ENCODE data around the gene PRCC.
A peak's percentile ranks its signal among the peaks of the same experiment; 100 is the strongest.

Gene PRCC

DNA sequence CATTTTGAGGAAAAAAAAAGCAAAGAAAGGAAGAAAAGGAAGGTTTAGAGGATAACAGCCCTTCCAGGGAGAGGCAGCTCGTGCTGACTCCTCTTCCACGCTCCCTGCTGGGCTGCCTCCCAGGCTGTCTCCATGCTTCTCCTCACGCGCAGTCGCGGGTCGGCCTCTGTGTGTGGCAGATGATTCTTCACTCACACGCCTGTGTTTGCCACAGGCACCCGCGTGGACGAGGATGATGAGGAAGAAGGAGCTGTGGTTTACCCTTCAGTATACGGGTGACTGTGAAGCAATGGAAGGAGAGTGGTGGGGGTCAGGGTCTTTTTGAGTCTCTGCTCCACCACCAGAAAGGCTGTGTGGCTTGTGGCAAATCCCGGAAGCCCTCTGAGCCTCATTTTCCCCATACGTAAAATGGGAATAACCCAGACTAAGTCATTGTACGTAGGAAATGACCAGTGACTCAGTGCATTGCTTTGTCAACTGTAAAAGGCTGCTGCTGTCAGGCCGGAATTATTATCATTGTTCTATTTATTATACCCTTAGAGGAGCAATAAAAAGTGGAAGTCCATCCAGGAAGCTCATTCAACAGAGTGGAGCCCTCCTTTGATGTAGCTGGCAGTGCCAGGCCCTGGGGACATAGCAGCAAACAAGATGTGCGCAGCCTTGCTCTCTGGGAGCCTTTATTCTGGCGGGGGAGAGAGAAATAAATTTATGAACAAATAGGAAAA is 61.2 kb downstream of the PRCC start:
- H3K27me3 ChIP-seq (ENCODE audit: insufficient read depth, low read length, poor library complexity, severe bottlenecking) = no peaks in the 10 kb centered on the region
- H2AFZ ChIP-seq (ENCODE audit: low read length) = no peak overlapping the region
- no peak overlapping the region for H3K9ac ChIP-seq (ENCODE audit: low read depth, low read length, poor library complexity, severe bottlenecking)
- no peaks in the 10 kb centered on the region for H3K4me1 ChIP-seq (ENCODE audit: insufficient read depth, low read length, poor library complexity, severe bottlenecking)
- TF ChIP-seq, protein P1, sequence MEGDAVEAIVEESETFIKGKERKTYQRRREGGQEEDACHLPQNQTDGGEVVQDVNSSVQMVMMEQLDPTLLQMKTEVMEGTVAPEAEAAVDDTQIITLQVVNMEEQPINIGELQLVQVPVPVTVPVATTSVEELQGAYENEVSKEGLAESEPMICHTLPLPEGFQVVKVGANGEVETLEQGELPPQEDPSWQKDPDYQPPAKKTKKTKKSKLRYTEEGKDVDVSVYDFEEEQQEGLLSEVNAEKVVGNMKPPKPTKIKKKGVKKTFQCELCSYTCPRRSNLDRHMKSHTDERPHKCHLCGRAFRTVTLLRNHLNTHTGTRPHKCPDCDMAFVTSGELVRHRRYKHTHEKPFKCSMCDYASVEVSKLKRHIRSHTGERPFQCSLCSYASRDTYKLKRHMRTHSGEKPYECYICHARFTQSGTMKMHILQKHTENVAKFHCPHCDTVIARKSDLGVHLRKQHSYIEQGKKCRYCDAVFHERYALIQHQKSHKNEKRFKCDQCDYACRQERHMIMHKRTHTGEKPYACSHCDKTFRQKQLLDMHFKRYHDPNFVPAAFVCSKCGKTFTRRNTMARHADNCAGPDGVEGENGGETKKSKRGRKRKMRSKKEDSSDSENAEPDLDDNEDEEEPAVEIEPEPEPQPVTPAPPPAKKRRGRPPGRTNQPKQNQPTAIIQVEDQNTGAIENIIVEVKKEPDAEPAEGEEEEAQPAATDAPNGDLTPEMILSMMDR (conservative IDR thresholded peaks at IDR 0.05; ENCODE audit: low read length) = no peak
- TF ChIP-seq EZH2phosphoT487 (IDR thresholded peaks at IDR 0.05; ENCODE audit: borderline replicate concordance) = no peak
- H3K9me2 ChIP-seq (replicated peaks; ENCODE audit: low read depth, low read length) = no peaks in the 10 kb centered on the region
- no peak overlapping the region for H3K4me2 ChIP-seq (ENCODE audit: low read depth, low read length, poor library complexity, severe bottlenecking)
- no peaks in the 10 kb centered on the region for H3F3A ChIP-seq (ENCODE audit: low read depth)
- H3K4me3 ChIP-seq (ENCODE audit: low read length, poor library complexity, severe bottlenecking) = no peak overlapping the region
- no peaks in the 10 kb centered on the region for H3K9me3 ChIP-seq (ENCODE audit: insufficient read depth, low read depth, low read length)
- no peaks in the 10 kb centered on the region for H3K79me2 ChIP-seq (ENCODE audit: insufficient read depth, low read length)
- no peaks in the 10 kb centered on the region for H4K20me1 ChIP-seq (ENCODE audit: insufficient read depth, low read length, poor library complexity, severe bottlenecking)
- H3K36me3 ChIP-seq (ENCODE audit: insufficient read depth, low read length) = no peaks in the 10 kb centered on the region

DNA sequence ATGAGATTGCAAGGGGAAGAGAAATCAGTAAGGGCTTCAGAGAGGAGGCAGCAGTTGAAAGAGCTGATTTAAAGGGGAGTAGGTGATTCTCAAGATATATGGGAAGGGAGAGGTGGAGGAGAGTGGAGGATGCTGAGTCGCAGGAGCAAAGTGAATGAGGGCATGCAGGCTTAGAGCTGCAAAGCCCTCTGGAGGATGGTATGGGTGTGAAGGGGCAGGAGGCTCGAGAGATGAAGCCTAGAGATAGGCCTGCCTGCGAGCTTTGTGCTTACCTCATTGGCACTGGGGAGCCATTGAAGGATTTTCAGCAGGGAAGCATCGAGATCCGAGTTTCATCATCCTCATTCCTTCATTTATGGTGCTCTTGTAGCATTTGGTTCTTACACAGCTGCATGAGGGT is 65.1 kb downstream of the PRCC start:
- TF ChIP-seq EZH2phosphoT487 (IDR thresholded peaks at IDR 0.05; ENCODE audit: borderline replicate concordance) = no peak
- TF ChIP-seq, protein P1 (conservative IDR thresholded peaks at IDR 0.05; ENCODE audit: low read length) = no peak
- Histone ChIP-seq H3K4me1 (ENCODE audit: insufficient read depth, low read length, poor library complexity, severe bottlenecking) (no peaks in the 10 kb centered on the region), H3K9me2 (replicated peaks; ENCODE audit: low read depth, low read length) (no peaks in the 10 kb centered on the region), H3K9me3 (ENCODE audit: insufficient read depth, low read depth, low read length) (no peaks in the 10 kb centered on the region), H3K36me3 (ENCODE audit: insufficient read depth, low read length) (no peaks in the 10 kb centered on the region), H3K4me2 (ENCODE audit: low read depth, low read length, poor library complexity, severe bottlenecking) (no peak overlapping the region), H3K4me3 (ENCODE audit: low read length, poor library complexity, severe bottlenecking) (no peak overlapping the region), H2AFZ (ENCODE audit: low read length) (no peak overlapping the region), H4K20me1 (ENCODE audit: insufficient read depth, low read length, poor library complexity, severe bottlenecking) (no peaks in the 10 kb centered on the region), H3K9ac (ENCODE audit: low read depth, low read length, poor library complexity, severe bottlenecking) (no peak overlapping the region), H3K79me2 (ENCODE audit: insufficient read depth, low read length) (no peaks in the 10 kb centered on the region), H3K27me3 (ENCODE audit: insufficient read depth, low read length, poor library complexity, severe bottlenecking) (no peaks in the 10 kb centered on the region), H3F3A (ENCODE audit: low read depth) (no peaks in the 10 kb centered on the region)

DNA sequence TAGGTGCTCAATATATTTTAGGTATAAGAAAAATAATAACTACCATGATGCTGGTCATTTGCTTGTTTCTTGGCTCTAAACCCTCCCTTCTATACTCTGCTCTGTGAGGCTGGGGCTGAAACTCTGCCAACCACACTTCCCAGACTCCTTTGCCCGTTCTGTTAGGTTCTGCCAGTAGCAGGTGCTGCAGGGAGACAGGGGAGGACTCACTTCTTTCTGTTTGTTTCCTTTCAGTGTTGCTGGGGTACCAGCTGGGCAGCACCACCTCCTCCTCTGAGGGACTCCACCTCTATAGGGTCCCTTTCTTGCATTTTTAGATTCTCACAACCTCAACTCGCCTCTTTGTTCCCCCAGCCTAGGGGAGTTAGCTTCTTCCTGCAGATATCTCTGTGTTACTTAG is 66.3 kb downstream of the PRCC start:
- TF ChIP-seq, protein P1 (conservative IDR thresholded peaks at IDR 0.05; ENCODE audit: low read length) = peak; percentile 32; the same call in 1 of the 2 replicates
- TF ChIP-seq EZH2phosphoT487 (IDR thresholded peaks at IDR 0.05; ENCODE audit: borderline replicate concordance) = no peak
- Histone ChIP-seq H3K9me3 (ENCODE audit: insufficient read depth, low read depth, low read length) (no peaks in the 10 kb centered on the region), H3F3A (ENCODE audit: low read depth) (no peaks in the 10 kb centered on the region), H3K27me3 (ENCODE audit: insufficient read depth, low read length, poor library complexity, severe bottlenecking) (no peaks in the 10 kb centered on the region), H3K79me2 (ENCODE audit: insufficient read depth, low read length) (no peaks in the 10 kb centered on the region), H3K9me2 (replicated peaks; ENCODE audit: low read depth, low read length) (no peaks in the 10 kb centered on the region), H4K20me1 (ENCODE audit: insufficient read depth, low read length, poor library complexity, severe bottlenecking) (no peaks in the 10 kb centered on the region), H3K4me1 (ENCODE audit: insufficient read depth, low read length, poor library complexity, severe bottlenecking) (no peaks in the 10 kb centered on the region), H2AFZ (ENCODE audit: low read length) (no peak overlapping the region), H3K4me2 (ENCODE audit: low read depth, low read length, poor library complexity, severe bottlenecking) (no peak overlapping the region), H3K4me3 (ENCODE audit: low read length, poor library complexity, severe bottlenecking) (no peak overlapping the region), H3K9ac (ENCODE audit: low read depth, low read length, poor library complexity, severe bottlenecking) (no peak overlapping the region), H3K36me3 (ENCODE audit: insufficient read depth, low read length) (no peaks in the 10 kb centered on the region)
